ENCODE results near the gene GABRG3.

Gene GABRG3

DNA sequence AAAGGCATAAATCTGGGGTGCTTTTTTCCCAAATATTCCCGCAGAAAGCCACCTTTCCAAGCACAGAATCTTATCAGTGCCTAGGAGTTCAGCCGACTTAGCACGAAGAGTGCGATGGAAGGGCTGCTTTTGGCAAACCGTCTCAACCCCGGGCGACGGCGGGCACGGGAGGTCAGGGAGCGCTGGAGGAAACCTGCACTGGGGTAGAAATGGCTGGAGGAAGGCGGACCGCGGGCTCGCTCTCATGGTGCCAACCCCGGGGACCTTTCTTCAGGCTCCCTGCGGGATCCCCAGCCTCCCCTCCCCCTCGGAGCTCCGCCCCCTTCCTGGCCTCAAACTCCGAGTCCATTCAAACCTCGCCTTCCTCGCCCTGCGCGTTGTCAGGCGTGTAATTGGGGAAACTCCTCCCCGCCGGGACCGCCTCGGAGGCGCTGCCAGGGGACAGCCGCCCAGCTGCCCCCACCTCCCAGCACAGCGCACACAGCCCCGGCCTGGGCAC lies at the start of gene GABRG3:
Gene GABRG3 (plus strand): TSS at position 470 of the 499 bp plus-strand sequence.
- no peak for DNase-seq (ENCODE audit: low read depth)

DNA sequence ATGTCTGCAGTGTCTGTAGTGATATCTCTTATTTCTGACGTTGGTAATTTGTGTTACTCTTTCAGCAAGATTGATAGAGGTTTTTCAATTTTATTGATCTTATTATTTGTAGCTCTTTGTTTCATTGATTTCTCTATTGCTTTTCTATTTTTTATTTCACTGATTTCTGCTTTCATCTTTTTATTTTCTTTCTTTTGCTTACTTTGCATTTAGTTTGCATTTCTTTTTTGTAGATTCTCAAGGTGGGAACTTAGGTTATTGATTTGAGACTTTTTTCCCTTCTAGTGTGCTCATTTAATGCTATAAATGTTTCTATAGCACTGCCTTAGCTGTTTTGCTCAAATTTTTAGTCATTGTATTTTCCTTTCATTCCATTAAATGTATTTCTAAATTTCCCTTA lies 49.5 kb upstream of the GABRG3 start:
- DNase-seq (ENCODE audit: low read depth), result no peak

DNA sequence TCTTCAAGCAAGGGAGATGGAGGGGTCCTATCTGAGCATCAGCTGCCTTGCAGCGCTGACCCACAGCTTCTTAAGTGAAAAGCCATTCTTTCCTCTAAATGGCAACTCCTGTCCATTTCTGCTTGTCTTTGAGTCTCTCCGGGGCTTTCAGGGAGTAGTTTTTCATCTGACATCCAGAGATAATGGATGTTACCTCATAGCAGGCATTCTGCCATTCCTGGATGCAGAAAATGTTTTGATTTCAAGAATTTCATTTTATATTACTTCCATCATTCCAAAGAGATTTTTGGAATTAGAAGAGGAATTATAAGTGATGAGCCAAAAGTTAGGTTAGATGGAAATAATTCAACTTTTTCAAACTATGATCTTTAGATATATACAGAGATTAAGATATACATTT lies 44.9 kb upstream of the GABRG3 start:
- no peak for DNase-seq (ENCODE audit: low read depth)

GRCh38 chr15:26928051-26928450 lies 42.9 kb upstream of the GABRG3 start:
- DNase-seq (ENCODE audit: low read depth), result no peak

- DNase-seq (ENCODE audit: low read depth), result no peak
Measured at GRCh38 chr15:26929588-26929987, 41.4 kb upstream of the GABRG3 start.

- DNase-seq (ENCODE audit: low read depth), result no peak
Measured at GRCh38 chr15:26934848-26935247, 36.1 kb upstream of the GABRG3 start.

GRCh38 chr15:26935322-26935721 lies 35.7 kb upstream of the GABRG3 start:
- no peak for DNase-seq (ENCODE audit: low read depth)

DNA sequence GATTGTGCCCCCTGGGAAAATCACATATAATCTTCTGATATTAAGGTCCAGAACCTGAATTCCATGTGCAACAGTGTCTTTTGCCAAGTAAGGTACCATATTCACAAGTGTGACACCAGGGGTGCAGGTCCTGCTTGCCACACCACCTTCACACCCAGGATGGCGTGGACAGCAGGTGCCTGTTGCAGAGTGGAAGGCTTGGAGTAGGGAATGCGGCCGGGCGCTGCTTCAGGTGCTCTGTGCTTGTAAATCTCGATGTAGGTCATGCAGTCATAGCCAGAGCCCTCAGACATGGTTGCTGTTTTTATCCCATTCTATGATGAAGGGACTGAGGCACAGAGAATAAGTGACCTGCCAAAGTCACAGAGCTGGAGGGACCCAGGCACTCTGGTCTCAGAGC lies 34.5 kb upstream of the GABRG3 start:
- DNase-seq (ENCODE audit: low read depth), result no peak

DNA sequence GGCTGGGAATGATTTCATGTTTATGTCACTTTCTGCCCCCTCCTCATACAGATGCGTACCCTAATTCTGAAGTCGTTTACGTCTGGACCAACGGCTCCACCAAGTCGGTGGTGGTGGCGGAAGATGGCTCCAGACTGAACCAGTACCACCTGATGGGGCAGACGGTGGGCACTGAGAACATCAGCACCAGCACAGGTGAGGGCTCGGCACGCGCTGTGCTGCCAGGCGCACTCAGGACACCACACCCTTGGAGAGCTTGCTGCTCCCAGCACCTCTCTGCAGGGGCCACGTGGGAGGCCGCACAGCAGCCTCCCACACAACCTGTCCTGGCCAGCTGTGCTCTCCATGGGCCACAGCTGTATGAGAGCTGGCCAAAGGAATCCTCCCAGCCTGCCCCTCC lies 33.8 kb upstream of the GABRG3 start:
- no peak for DNase-seq (ENCODE audit: low read depth)

- DNase-seq (ENCODE audit: low read depth), result no peak
Measured at GRCh38 chr15:26939398-26939797, 31.6 kb upstream of the GABRG3 start.

GRCh38 chr15:26941489-26941888 lies 29.5 kb upstream of the GABRG3 start:
- DNase-seq (ENCODE audit: low read depth), result no peak

GRCh38 chr15:26943866-26944265 lies 27.1 kb upstream of the GABRG3 start:
- no peak for DNase-seq (ENCODE audit: low read depth)

DNA sequence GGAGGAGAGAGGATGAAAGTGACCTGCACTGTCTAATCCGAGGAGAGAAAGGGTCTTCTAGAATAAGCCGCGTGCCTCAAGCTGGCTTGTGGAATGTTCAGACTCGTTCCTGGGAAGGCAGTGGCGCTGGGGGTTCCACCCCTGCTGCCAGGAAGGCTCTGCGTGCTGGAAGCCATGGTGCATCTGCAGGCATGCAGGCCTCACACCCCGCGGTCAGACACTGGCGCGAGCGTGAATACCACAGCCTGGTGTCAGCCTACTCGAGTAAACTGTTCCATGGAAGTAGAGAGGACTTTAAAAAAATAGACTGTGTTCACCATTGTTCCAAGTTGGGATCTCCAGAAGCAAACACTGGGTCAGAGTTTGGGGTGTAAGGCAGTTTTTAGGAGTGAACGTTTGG lies 25.9 kb upstream of the GABRG3 start:
- no peak for DNase-seq (ENCODE audit: low read depth)

DNA sequence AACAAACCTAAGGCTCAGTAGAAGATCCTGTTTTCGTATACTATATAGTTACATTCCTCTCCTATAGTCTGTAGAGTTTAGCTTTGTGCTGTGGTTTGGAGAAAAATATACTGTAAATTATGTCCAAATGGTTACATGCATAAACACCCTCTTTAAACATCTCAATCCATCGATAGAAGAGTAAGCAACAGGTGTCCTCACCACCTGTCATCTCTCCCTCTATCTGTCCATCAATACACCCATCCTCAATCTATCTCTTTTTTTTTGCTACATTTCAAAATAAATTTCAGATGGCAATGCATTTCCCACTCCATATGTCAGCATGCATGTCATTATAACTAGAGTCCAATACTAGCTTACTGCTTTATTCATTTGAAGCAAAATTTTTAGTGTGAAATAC lies 21.0 kb upstream of the GABRG3 start:
- no peak for DNase-seq (ENCODE audit: low read depth)

DNA sequence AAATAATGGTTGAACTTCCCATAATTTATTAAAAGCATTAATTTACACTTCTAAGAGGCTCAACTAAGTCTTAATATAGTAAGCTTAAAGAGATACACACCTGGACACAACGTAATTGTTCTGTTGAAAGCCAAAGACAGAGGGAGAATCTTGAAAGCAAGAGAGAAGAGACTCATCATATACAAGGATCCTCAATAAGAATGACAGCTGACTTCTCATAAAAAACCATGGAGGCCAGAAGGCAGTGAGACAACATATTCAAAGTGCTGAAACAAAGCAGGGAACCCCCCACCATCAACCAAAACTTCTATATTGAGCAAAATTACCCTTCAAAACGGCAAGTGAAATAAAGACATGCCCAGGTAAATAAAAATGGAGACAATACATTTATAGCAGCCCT lies 16.6 kb upstream of the GABRG3 start:
- DNase-seq (ENCODE audit: low read depth), result no peak

- no peak for DNase-seq (ENCODE audit: low read depth)
Measured at GRCh38 chr15:26967719-26968269, 3.2 kb upstream of the GABRG3 start.

- DNase-seq (ENCODE audit: low read depth), result no peak
Measured at GRCh38 chr15:26968806-26969205, 2.2 kb upstream of the GABRG3 start.

GRCh38 chr15:26971271-26972018 lies 464 bp downstream of the GABRG3 start:
- DNase-seq (ENCODE audit: low read depth), result no peak

DNA sequence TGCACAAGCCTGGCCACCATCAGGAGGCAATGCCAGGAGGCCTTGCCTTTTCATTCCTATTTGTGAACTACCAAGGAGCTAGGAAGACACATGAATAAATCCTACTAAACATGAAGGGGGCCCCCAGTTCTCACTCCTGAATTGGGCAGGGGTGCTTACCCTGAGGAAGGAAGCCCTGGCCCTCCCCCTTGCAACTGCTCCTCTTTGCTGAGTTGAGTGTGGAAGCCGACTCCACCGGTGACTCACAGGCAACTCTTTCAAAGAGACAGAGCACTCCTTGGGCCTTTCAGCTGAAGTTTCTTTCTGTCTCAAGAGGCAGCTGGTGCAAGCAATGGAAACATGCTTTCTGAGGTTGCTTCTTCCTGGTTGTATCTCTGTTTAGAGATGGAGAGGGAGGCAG lies 1.7 kb downstream of the GABRG3 start:
- DNase-seq (ENCODE audit: low read depth), result no peak

DNA sequence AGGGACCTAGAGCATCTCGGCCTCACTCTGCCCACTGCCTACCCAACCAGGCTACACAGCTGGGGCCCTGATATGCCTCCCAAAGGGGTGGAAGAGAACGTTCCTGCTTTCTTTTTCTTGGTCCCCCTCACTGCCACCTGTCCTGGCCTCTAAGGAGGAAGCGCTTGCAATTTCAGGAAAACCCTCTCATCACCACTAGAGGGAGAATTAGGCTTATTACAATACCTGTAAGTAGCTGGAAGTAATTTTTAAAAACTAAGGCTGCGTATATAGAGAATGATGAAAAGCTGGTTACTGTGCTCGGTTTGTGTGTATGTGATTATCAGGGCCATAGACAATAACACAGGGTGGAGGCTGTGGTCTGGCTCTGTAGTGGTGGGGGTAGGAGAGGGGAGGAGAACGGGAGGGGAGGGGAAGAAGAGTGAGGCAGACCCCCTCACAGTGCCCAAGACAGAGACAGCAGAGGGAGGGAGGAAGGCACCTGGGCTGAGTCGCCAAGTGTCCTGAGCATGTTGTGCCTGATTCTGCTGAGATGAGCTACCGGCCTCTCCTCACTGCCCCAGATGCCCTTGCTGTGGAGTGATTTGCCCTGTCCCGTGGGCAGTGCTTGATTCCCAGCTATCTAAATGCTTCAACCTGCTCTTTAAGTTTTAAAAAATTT lies 3.3 kb downstream of the GABRG3 start:
- DNase-seq (ENCODE audit: low read depth), result no peak

GRCh38 chr15:26981492-26981891 lies 10.5 kb downstream of the GABRG3 start:
- DNase-seq (ENCODE audit: low read depth), result no peak

- DNase-seq (ENCODE audit: low read depth), result no peak
Measured at GRCh38 chr15:26983822-26984221, 12.8 kb downstream of the GABRG3 start.

GRCh38 chr15:26985050-26985449 lies 14.1 kb downstream of the GABRG3 start:
- no peak for DNase-seq (ENCODE audit: low read depth)
